HG03097 (cell line): Measurements from ENCODE around the gene RALY.

ENCODE experiments used
- ATAC-seq: cut with Tn5 transposase; IDR thresholded peaks from one replicate; pipeline ENCODE4 v1.9.1; 2021; ENCODE audit not compliant: unreplicated experiment, low FRiP score

The RALY gene

DNA sequence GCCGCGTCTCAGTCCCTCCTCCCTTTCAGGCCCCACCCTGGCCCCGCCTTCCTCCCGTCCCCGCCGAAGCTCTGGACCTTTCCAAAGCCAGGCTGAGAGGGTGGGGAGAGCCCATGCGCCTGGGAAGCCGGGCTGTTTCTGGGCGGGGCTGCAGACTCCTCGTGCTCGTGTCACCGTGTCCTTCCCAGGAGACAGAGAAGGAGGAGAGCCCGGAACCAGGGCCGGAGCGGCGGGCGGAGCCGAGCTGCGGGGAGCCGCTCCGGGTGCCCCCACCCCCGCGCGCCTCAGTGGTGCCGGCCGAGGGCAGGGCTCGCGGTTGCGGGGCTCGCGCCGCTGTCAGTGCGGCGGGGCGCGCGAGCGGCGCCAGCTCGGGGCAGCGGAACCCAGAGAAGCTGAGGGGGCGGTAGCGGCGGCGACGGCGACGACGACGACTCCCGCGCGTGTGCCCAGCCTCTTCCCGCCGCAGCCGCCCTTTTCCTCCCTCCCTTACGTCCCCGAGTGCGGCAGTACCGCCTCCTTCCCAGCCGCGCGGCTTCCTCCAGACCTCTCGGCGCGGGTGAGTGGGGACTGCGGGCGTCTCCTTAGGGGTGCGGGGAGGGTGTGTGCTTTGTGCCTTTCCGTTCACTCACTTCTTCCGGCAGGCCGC is at the start of gene RALY:
Gene RALY, plus strand, starts transcription at position 336 of the 646 bp plus-strand sequence. CDS start 78,164 bp downstream, outside the sequence.
- ATAC-seq, result peak; percentile 57

- ATAC-seq, result no peak
Measured at GRCh38 chr20:33944914-33945313, 48.8 kb upstream of the RALY start.

GRCh38 chr20:33945391-33946081 is 48.2 kb upstream of the RALY start:
- no peak for ATAC-seq

DNA sequence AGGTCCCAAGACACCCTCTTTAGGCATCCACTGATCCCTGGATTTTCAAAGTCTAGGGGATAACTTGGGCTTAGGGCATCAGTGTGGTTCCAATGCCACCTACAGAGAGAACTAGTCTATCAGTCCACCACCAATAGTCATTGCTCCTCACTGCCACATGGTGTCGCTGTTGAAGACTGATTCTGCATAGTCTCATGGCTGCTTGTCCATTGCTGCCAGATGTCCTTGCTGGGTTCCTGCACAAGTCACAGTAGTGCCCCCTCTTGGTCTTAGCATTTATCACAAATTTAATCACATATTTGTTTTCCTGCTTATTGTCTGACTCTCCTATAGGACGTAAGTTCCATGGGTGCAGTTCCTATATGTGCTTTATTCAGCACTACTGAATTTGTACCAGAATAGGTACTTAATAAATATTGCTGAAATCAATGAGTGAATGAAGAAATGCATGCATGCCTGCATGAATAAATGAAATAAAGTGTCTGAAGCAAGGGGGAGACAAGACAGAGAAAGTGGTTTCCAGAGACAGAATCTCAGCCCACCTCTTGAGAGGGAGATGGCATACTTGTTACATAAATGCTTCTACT is 45.9 kb upstream of the RALY start:
- no peak for ATAC-seq

DNA sequence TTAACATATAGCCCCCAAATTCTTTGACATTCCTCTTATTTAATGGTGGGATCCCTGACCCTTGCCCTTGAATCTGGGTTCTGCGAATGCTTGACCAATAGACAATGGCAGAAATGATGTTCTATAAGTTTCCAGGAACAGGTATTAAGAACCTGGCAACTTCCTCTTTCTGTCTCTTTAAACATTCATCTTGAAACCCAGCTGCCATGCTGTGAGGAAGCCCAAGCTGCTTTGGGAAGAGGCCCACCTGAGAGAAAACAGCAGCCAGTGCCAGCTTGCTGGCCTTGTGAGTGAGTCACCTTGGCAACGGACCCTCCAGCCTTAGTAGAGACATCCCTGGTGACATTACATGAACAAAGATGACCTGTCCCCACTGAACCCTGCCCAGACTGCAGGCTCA is 45.2 kb upstream of the RALY start:
- no peak for ATAC-seq

DNA sequence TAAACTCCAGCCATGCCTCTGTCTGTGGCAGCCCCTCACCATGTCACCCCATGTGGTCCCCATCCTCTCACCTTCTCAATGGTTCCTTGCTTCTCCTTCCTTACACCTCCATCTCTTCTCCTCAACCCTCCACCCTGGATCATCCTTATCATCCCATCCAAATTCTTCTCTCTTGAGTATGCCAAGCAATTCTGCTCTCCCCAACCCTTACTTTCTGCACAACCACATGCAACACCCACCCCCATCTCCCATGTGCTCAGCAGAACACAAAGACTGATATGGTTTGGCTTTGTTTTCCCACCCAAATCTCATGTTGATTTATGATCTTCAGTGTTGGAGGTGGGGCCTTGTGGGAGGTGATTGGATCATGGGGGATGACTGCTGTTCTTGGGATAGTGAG is 42.5 kb upstream of the RALY start:
- ATAC-seq, result no peak

DNA sequence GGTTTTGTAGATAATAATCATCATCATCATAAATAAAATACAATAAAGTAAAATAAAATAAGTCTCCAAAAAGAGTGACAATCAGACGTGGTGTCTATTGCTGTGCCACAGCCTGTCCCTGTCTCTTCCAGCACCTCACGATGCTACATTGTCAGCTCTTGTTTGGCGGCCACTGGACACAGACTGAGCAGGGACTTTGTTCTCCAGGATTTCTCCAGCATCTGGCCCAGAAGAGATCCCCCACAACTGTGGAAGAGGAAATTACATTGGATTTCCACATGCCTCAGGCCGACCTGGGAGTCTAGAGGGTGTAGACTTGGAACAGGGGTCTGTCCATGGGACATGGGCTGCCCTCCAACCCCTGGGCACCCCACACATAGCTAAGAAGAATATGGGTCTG is 39.2 kb upstream of the RALY start:
- no peak for ATAC-seq

- no peak for ATAC-seq
Measured at GRCh38 chr20:33963751-33964150, 30.0 kb upstream of the RALY start.

GRCh38 chr20:33964441-33964840 is 29.3 kb upstream of the RALY start:
- no peak for ATAC-seq

GRCh38 chr20:33967126-33967525 is 26.6 kb upstream of the RALY start:
- ATAC-seq, result no peak

GRCh38 chr20:33969563-33969962 is 24.1 kb upstream of the RALY start:
- ATAC-seq, result no peak

- no peak for ATAC-seq
Measured at GRCh38 chr20:33970229-33970628, 23.5 kb upstream of the RALY start.

DNA sequence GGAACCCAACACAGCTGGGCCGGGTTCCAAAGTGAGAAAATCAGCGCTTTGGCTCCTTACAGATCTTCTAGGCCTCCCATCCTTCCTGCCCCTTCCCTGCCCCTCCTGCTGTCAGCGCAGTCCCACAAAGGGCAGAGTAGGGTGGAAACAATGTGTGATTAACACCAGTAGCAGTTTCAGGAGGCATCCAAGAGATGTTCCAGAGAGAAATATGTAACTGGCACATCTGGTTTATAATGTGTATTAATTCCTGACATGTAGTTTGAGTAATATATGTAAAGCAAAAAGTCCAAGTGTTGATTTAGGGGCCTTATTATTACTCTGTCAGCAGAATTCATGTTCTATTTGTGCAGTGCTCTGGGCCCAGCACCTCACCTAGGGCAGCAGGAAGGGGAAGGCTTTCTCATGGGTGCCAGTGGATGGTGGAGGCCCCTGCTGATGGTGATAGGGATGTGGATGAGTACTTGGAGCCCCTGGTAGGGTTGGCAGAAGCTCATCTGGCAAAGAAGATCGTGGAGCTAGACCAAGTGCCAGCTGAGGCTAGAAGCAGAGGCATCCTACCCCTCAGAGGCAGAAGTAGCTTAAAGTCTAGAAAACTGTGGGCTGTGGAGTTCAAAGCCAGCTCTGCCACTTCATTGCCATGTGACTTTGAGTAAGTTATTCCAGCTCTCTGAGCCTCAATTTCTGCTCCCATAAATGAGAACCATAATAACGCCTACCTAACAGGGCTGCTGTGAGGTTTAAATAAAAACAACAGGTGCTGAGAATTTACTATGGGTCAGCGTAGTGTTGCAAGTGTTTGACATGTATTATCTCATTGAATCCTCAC is 22.4 kb upstream of the RALY start:
- no peak for ATAC-seq

- no peak for ATAC-seq
Measured at GRCh38 chr20:33976959-33977358, 16.8 kb upstream of the RALY start.

DNA sequence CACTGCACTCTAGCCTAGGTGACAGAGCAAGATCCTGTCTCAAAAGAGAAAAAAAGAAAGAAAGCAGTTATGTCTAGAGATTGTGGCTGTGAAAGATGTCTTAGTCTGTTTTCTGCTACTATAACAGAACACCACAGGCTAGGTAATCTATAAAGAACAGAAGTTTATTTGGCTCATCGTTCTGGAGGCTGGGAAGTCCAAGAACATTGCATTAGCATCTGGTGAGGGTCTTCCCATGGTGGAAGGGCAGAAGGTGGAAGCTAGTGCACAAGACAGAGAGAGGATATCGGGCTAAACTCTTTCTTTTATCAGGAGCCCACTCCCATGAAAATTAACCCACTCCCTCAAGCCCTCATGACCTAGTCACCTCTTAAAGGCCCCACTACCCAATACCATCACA is 16.2 kb upstream of the RALY start:
- ATAC-seq, result no peak

GRCh38 chr20:33979094-33979493 is 14.6 kb upstream of the RALY start:
- ATAC-seq, result no peak

- no peak for ATAC-seq
Measured at GRCh38 chr20:33981347-33981746, 12.4 kb upstream of the RALY start.

DNA sequence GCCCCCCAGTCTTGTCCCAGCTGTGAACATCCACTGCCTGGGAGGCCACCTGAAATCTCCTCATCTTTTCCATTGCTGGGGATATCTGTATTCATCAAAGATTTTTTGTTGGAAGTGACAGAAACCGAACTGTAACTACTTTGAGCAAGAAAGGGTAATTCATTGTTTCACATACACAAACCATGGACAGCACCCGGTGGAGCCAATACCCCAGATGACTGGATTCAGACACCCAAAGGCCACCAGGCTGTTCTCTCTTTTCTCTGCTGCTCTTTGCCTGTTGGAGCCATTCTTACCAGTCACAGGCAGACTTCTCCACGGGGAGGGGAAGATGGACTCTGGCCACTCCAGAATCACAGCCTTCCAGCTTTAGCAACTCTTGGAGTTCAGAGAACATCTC is 11.7 kb upstream of the RALY start:
- ATAC-seq, result no peak

- ATAC-seq, result no peak
Measured at GRCh38 chr20:33983371-33983770, 10.3 kb upstream of the RALY start.

DNA sequence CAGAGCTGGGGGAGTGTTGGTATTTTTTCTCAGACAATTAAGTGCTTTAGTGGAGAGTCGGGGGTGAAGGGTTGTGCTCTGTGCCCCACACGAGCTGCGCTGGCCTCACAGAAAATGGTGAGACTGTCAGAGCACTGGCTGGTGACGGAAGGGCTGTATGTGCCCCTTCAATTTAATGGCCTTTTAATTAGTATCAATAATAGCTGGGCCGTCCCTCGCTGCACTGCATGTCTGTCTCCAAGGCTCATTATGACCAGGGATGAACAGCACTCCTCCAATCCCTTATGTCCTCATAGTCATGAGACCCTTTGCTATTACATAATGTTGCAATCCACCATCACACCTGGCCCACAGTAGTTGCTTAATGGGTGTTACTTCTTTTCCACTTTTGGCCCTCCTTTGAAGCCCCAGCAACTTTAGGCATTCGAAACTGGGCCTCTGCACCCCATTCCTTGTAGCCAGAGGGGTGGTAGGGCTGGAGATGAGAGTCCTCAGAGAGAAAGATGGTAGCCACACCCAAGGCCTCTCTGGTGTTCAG is 9.5 kb upstream of the RALY start:
- ATAC-seq, result no peak

GRCh38 chr20:33985280-33985679 is 8.4 kb upstream of the RALY start:
- ATAC-seq, result no peak
